Neural progenitor cell (in vitro differentiated cells): ENCODE measurements around the gene RAI1. TPM values are rescaled to one million over a fixed set of nuclear protein-coding genes. Genes with fewer than 3 reads are reported as not detected.

Experiments
- DNase-seq: peaks from one replicate; pipeline ENCODE4 v3.0.0-alpha.2; 2016; ENCODE audit warnings: low spot score
- H2AFZ ChIP-seq: fragments of 200-600 bp; sonication (generic); replicated peaks from 2 replicates; pipeline ENCODE4 v1.6.1; 2016; ENCODE audit warnings: antibody characterized with exemption
- H3F3A ChIP-seq: fragments of 200-600 bp; sonication (generic); 2 replicates; pipeline ENCODE4 v1.6.1; 2016; ENCODE audit warnings: antibody characterized with exemption, low read depth
- H3K27ac ChIP-seq: fragments of 200-600 bp; sonication (generic); 2 replicates; pipeline ENCODE4 v1.5.1; 2016; ENCODE audit warnings: mild to moderate bottlenecking
- H3K27me3 ChIP-seq: fragments of 200-600 bp; sonication (generic); 2 replicates; pipeline ENCODE4 v1.6.1; 2016; ENCODE audit warnings: mild to moderate bottlenecking, moderate library complexity
- H3K36me3 ChIP-seq: fragments of 200-600 bp; sonication (generic); 2 replicates; pipeline ENCODE4 v1.5.1; 2016
- H3K4me1 ChIP-seq: fragments of 200-600 bp; sonication (generic); 2 replicates; pipeline ENCODE4 v1.6.1; 2016; ENCODE audit warnings: mixed run types
- H3K4me2 ChIP-seq: fragments of 200-600 bp; sonication (generic); 2 replicates; pipeline ENCODE4 v1.6.1; 2016
- H3K4me3 ChIP-seq: fragments of 200-600 bp; sonication (generic); 2 replicates; pipeline ENCODE4 v1.5.1; 2016
- H3K79me2 ChIP-seq: fragments of 200-600 bp; sonication (generic); 2 replicates; pipeline ENCODE4 v1.6.1; 2016; ENCODE audit warnings: low read depth
- H3K9ac ChIP-seq: fragments of 200-600 bp; sonication (generic); 2 replicates; pipeline ENCODE4 v1.6.1; 2016
- H3K9me3 ChIP-seq: fragments of 200-600 bp; sonication (generic); 2 replicates; pipeline ENCODE4 v1.5.1; 2016; ENCODE audit warnings: low read depth
- H4K20me1 ChIP-seq: fragments of 200-600 bp; sonication (generic); 2 replicates; pipeline ENCODE4 v1.6.1; 2016; ENCODE audit warnings: low read depth
- H3K27ac Mint-ChIP-seq: 3 replicates; pipeline ENCODE4 v1.8.0; 2021; ENCODE audit warnings: mixed read lengths
- H3K27me3 Mint-ChIP-seq: 2 replicates; pipeline ENCODE4 v1.8.0; 2022; ENCODE audit warnings: low read depth, mild to moderate bottlenecking, inconsistent platforms, moderate library complexity, mixed read lengths; ENCODE audit not compliant: insufficient read depth
- H3K36me3 Mint-ChIP-seq: 3 replicates; pipeline ENCODE4 v1.8.0; 2021; ENCODE audit warnings: mixed read lengths
- H3K4me1 Mint-ChIP-seq: 3 replicates; pipeline ENCODE4 v1.8.0; 2021; ENCODE audit warnings: mixed read lengths
- H3K4me3 Mint-ChIP-seq: 3 replicates; pipeline ENCODE4 v1.8.0; 2021; ENCODE audit warnings: mild to moderate bottlenecking, moderate library complexity, mixed read lengths
- H3K9me3 Mint-ChIP-seq: 3 replicates; pipeline ENCODE4 v1.8.0; 2020; ENCODE audit warnings: mixed read lengths
- CTCF ChIP-seq: fragments of 200-600 bp; sonication (generic); IDR thresholded peaks from 2 replicates; pipeline ENCODE4 v1.5.1; 2017; ENCODE audit warnings: antibody characterized with exemption, mild to moderate bottlenecking
- EZH2 ChIP-seq: fragments of 200-600 bp; sonication (generic); IDR thresholded peaks from 2 replicates; pipeline ENCODE4 v1.6.1; 2017; ENCODE audit warnings: antibody characterized with exemption, mild to moderate bottlenecking, moderate library complexity
- EZH2phosphoT487 ChIP-seq: fragments of 200-600 bp; sonication (generic); IDR thresholded peaks from 2 replicates; pipeline ENCODE4 v1.6.1; 2017; ENCODE audit warnings: antibody characterized with exemption
- total RNA-seq: library from RNA; depleted of rRNA; stranded (reverse); fragments of >200 nt; gene quantifications from 2 replicates; pipeline ENCODE4 v1.2.3, GENCODE V29; 2015; ENCODE audit warnings: low replicate concordance

The RAI1 gene
- total RNA-seq, 1 donor from 2014 or later: 27.4 TPM

- H3K4me1 ChIP-seq: peaks cover 25% of the 10 kb centered on the region
- peaks cover 11% of the 10 kb centered on the region for H3K79me2 ChIP-seq
- H3K9me3 ChIP-seq: no peaks in the 10 kb centered on the region
- Mint-ChIP-seq H3K27me3 (peaks cover 11% of the 10 kb centered on the region), H3K4me1 (peaks cover 66% of the 10 kb centered on the region), H3K27ac (peak overlapping the region; percentile 96), H3K9me3 (no peaks in the 10 kb centered on the region), H3K36me3 (peaks cover 4% of the 10 kb centered on the region), H3K4me3 (peak overlapping the region; percentile 91)
- H3K4me3 ChIP-seq: peak overlapping the region; percentile 74
- peak; percentile 84 for DNase-seq
- H3K4me2 ChIP-seq: peak overlapping the region; percentile 96
- H3K27ac ChIP-seq: peak overlapping the region; percentile 78
- peaks cover 72% of the 10 kb centered on the region for H3K27me3 ChIP-seq
- TF ChIP-seq CTCF: no peak
- H2AFZ ChIP-seq: no peak overlapping the region
- H3K36me3 ChIP-seq: no peaks in the 10 kb centered on the region
- peaks cover 97% of the 10 kb centered on the region for H4K20me1 ChIP-seq
- H3F3A ChIP-seq: peaks cover 46% of the 10 kb centered on the region
- no peak overlapping the region for H3K9ac ChIP-seq
These were observed 43.9 kb downstream of the RAI1 start for GRCh38 chr17:17725011-17725751.

- Histone ChIP-seq H3K9ac (no peak overlapping the region), H2AFZ (no peak overlapping the region), H3K9me3 (no peaks in the 10 kb centered on the region), H3K27me3 (peaks cover 65% of the 10 kb centered on the region), H3F3A (peaks cover 46% of the 10 kb centered on the region), H4K20me1 (peaks cover 97% of the 10 kb centered on the region), H3K36me3 (no peaks in the 10 kb centered on the region), H3K4me2 (peak overlapping the region; percentile 96), H3K79me2 (peaks cover 11% of the 10 kb centered on the region), H3K27ac (no peak overlapping the region), H3K4me1 (peaks cover 25% of the 10 kb centered on the region), H3K4me3 (peak overlapping the region; percentile 74)
- Mint-ChIP-seq H3K27me3 (peaks cover 11% of the 10 kb centered on the region), H3K4me3 (peak overlapping the region; percentile 89), H3K36me3 (peaks cover 4% of the 10 kb centered on the region), H3K27ac (peak overlapping the region; percentile 92), H3K9me3 (no peaks in the 10 kb centered on the region), H3K4me1 (peaks cover 63% of the 10 kb centered on the region)
- TF ChIP-seq EZH2phosphoT487: no peak
- no peak for TF ChIP-seq EZH2
- TF ChIP-seq CTCF: no peak
- peak; percentile 38 for DNase-seq
These were observed 44.6 kb downstream of the RAI1 start for GRCh38 chr17:17725752-17726457.

GRCh38 chr17:17726458-17727060, 45.3 kb downstream of the RAI1 start:
- Mint-ChIP-seq H3K4me1 (peaks cover 61% of the 10 kb centered on the region), H3K27me3 (peaks cover 11% of the 10 kb centered on the region), H3K9me3 (no peaks in the 10 kb centered on the region), H3K4me3 (peak overlapping the region; percentile 76), H3K36me3 (peaks cover 1% of the 10 kb centered on the region), H3K27ac (no peak overlapping the region)
- H3K4me3 ChIP-seq: no peak overlapping the region
- H3K9ac ChIP-seq: no peak overlapping the region
- no peak for DNase-seq
- H3K79me2 ChIP-seq: peaks cover 11% of the 10 kb centered on the region
- H3K9me3 ChIP-seq: no peaks in the 10 kb centered on the region
- H3F3A ChIP-seq: peaks cover 46% of the 10 kb centered on the region
- no peak overlapping the region for H3K27ac ChIP-seq
- H3K4me1 ChIP-seq: peaks cover 25% of the 10 kb centered on the region
- H3K36me3 ChIP-seq: no peaks in the 10 kb centered on the region
- H3K27me3 ChIP-seq: peaks cover 58% of the 10 kb centered on the region
- TF ChIP-seq EZH2phosphoT487 (no peak), EZH2 (no peak), CTCF (no peak)
- H2AFZ ChIP-seq: no peak overlapping the region
- H4K20me1 ChIP-seq: peaks cover 97% of the 10 kb centered on the region
- H3K4me2 ChIP-seq: no peak overlapping the region
